GM21825 (cell line): ENCODE results near the gene RAB23.

ENCODE experiments used
- ATAC-seq: cut with Tn5 transposase; IDR thresholded peaks from one replicate; pipeline ENCODE4 v1.9.1; 2021; ENCODE audit warnings: mild to moderate bottlenecking, moderate library complexity; ENCODE audit not compliant: unreplicated experiment

Gene RAB23

DNA sequence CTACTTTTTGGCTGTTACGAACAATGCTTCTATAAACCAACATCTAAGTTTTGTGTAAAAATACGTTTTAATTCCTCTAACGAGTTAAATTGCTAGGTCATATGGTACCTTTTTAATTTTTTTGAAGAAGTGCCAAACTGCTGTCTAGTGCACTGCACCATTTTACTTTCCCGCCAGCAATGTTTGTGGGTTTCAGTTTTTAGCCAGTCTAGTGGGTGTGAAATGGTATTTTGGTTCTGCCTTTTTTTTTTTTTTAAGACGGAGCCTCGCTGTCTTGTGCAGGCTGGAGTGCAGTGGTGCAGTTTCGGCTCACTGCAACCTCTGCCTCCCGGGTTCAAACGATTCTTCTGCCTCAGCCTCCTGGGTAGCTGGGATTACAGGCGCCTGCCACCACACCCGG lies 84.1 kb downstream of the RAB23 start:
- ATAC-seq: no peak

DNA sequence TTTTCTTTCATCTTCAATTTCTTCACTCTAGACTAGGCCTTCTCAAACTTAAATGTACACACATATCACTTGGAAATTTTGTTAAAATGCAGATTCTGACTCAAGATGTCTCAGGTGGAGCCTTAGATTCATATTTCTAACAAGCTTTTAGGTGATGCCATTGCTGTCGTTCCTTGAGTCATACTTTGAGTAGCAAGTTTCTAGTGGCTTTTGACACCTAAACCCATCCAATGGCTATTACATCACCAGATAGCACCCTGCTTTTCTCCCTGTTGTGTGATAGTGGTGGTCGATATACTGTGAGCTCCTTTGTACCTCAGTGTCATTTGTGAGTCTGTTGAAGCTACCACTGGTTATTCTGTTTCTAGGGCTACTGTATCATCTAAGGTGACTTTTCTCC lies 84.8 kb downstream of the RAB23 start:
- ATAC-seq: no peak
